Peyer's patch (tissue), 4 donors: ENCODE results near the gene EIF4EBP3.

Experiments
- POLR2A ChIP-seq, 2 donors: fragments of 450-650 bp; IDR thresholded peaks; one replicate each; pipeline ENCODE4 v1.5.1; 2017; ENCODE audit warnings: antibody characterized with exemption in 2 of 2, mild to moderate bottlenecking in 2 of 2, moderate library complexity in 2 of 2
- TF ChIP-seq, protein P1 (sequence below), 6 experiments: fragments of 450-650 bp in 4 of 6; fragments of 200-600 bp in 2 of 6; sonication (generic) in 1 of 6; IDR thresholded peaks; one replicate each; pipeline ENCODE4 v1.5.1; 2017 to 2019; ENCODE audit warnings: antibody characterized with exemption in 6 of 6, mild to moderate bottlenecking in 3 of 6, moderate library complexity in 1 of 6

DNA sequence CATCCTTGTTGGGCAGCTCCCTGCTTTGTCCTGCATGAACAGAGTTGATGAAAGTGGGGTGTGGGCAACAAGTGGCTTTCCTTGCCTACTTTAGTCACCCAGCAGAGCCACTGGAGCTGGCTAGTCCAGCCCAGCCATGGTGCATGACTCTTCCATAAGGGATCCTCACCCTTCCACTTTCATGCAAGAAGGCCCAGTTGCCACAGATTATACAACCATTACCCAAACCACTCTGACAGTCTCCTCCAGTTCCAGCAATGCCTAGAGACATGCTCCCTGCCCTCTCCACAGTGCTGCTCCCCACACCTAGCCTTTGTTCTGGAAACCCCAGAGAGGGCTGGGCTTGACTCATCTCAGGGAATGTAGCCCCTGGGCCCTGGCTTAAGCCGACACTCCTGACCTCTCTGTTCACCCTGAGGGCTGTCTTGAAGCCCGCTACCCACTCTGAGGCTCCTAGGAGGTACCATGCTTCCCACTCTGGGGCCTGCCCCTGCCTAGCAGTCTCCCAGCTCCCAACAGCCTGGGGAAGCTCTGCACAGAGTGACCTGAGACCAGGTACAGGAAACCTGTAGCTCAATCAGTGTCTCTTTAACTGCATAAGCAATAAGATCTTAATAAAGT is 21.1 kb downstream of the EIF4EBP3 start:
- TF ChIP-seq, protein P1, sequence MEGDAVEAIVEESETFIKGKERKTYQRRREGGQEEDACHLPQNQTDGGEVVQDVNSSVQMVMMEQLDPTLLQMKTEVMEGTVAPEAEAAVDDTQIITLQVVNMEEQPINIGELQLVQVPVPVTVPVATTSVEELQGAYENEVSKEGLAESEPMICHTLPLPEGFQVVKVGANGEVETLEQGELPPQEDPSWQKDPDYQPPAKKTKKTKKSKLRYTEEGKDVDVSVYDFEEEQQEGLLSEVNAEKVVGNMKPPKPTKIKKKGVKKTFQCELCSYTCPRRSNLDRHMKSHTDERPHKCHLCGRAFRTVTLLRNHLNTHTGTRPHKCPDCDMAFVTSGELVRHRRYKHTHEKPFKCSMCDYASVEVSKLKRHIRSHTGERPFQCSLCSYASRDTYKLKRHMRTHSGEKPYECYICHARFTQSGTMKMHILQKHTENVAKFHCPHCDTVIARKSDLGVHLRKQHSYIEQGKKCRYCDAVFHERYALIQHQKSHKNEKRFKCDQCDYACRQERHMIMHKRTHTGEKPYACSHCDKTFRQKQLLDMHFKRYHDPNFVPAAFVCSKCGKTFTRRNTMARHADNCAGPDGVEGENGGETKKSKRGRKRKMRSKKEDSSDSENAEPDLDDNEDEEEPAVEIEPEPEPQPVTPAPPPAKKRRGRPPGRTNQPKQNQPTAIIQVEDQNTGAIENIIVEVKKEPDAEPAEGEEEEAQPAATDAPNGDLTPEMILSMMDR (IDR thresholded peaks at IDR 0.05), result no peak
- TF ChIP-seq POLR2A (IDR thresholded peaks at IDR 0.05), result no peak
